ENCODE results near the gene RNF20. TPM values are rescaled to one million over a fixed set of nuclear protein-coding genes. Genes with fewer than 3 reads are reported as not detected.

Gene RNF20
- total RNA-seq, 1 donor from 2014 or later = 37.0 TPM

DNA sequence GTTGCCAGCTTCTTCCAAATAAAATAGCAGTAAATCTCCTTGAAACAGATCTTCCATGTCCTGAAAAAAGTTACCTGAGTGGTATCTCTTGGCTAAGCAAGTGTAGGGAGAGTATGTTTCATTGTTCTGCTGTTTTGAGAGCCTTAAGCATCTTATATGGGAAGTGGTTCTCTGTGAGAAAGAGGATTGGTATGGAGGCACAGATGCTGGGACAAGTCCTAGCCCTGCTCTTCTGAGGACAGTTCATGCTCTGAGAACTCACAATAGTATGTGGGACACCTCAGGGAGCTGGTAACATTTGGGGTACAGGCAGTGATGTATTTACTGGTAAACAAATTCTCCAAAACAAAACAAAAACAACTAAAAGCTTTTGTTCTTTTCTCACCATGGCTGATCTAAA, 59.1 kb downstream of the RNF20 start:
- H3K36me3 Mint-ChIP-seq = no peaks in the 10 kb centered on the region
- no peaks in the 10 kb centered on the region for H4K20me1 ChIP-seq (ENCODE audit: low read depth)
- H3K4me1 ChIP-seq = peaks cover 4% of the 10 kb centered on the region
- no peak overlapping the region for H3K9ac ChIP-seq
- no peaks in the 10 kb centered on the region for H3K36me3 ChIP-seq
- H3K4me2 ChIP-seq = no peak overlapping the region
- no peak overlapping the region for H3K27ac Mint-ChIP-seq
- H3K9me3 ChIP-seq (ENCODE audit: low read depth) = no peaks in the 10 kb centered on the region
- H3K9me3 Mint-ChIP-seq = peaks cover 2% of the 10 kb centered on the region
- no peak for TF ChIP-seq EZH2 (IDR thresholded peaks at IDR 0.05)
- TF ChIP-seq, protein P1, sequence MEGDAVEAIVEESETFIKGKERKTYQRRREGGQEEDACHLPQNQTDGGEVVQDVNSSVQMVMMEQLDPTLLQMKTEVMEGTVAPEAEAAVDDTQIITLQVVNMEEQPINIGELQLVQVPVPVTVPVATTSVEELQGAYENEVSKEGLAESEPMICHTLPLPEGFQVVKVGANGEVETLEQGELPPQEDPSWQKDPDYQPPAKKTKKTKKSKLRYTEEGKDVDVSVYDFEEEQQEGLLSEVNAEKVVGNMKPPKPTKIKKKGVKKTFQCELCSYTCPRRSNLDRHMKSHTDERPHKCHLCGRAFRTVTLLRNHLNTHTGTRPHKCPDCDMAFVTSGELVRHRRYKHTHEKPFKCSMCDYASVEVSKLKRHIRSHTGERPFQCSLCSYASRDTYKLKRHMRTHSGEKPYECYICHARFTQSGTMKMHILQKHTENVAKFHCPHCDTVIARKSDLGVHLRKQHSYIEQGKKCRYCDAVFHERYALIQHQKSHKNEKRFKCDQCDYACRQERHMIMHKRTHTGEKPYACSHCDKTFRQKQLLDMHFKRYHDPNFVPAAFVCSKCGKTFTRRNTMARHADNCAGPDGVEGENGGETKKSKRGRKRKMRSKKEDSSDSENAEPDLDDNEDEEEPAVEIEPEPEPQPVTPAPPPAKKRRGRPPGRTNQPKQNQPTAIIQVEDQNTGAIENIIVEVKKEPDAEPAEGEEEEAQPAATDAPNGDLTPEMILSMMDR (IDR thresholded peaks at IDR 0.05) = no peak
- no peak for TF ChIP-seq EZH2phosphoT487 (IDR thresholded peaks at IDR 0.05)
- H3K4me1 Mint-ChIP-seq = no peaks in the 10 kb centered on the region
- no peaks in the 10 kb centered on the region for H3K79me2 ChIP-seq (ENCODE audit: low read depth)
- H2AFZ ChIP-seq (replicated peaks) = no peak overlapping the region
- no peak for DNase-seq (ENCODE audit: low spot score)
- no peak overlapping the region for H3K4me3 ChIP-seq
- no peak overlapping the region for H3K4me3 Mint-ChIP-seq
- peaks cover 2% of the 10 kb centered on the region for H3K27me3 Mint-ChIP-seq (ENCODE audit: insufficient read depth, low read depth)
- H3K27ac ChIP-seq = no peak overlapping the region
- no peaks in the 10 kb centered on the region for H3F3A ChIP-seq (ENCODE audit: low read depth)
- H3K27me3 ChIP-seq = no peaks in the 10 kb centered on the region

DNA sequence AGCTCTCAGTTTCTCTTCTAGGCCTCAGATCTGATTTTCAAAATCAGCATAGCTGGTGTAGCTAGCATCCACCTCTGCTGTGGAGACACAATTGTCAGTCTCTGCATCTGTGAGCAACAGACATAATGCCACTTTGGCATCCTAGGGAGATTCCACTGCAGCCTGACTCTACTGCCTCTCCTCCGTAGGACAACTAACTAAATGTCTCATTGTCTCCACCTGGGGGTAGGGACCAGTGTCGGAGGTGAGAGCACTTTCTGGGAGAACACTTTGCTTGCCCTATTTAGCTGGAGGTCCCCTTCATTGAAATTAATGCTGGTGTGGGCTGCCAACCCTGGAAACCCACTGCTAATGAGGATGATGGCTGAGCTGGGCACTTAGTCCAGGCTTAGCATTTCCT, 59.7 kb downstream of the RNF20 start:
- no peak overlapping the region for H3K4me3 ChIP-seq
- H3K79me2 ChIP-seq (ENCODE audit: low read depth) = no peaks in the 10 kb centered on the region
- H3K4me1 ChIP-seq = peaks cover 4% of the 10 kb centered on the region
- no peaks in the 10 kb centered on the region for H3K9me3 ChIP-seq (ENCODE audit: low read depth)
- H3K27ac ChIP-seq = no peak overlapping the region
- Mint-ChIP-seq H3K27me3 (ENCODE audit: insufficient read depth, low read depth) (peaks cover 2% of the 10 kb centered on the region), H3K4me3 (no peak overlapping the region), H3K9me3 (peaks cover 2% of the 10 kb centered on the region), H3K4me1 (no peaks in the 10 kb centered on the region), H3K36me3 (no peaks in the 10 kb centered on the region), H3K27ac (no peak overlapping the region)
- H3K36me3 ChIP-seq = no peaks in the 10 kb centered on the region
- no peaks in the 10 kb centered on the region for H3F3A ChIP-seq (ENCODE audit: low read depth)
- DNase-seq (ENCODE audit: low spot score) = no peak
- H3K4me2 ChIP-seq = no peak overlapping the region
- no peaks in the 10 kb centered on the region for H3K27me3 ChIP-seq
- no peak overlapping the region for H3K9ac ChIP-seq
- TF ChIP-seq EZH2 (IDR thresholded peaks at IDR 0.05) = no peak
- TF ChIP-seq, protein P1 (IDR thresholded peaks at IDR 0.05) = no peak
- no peak for TF ChIP-seq EZH2phosphoT487 (IDR thresholded peaks at IDR 0.05)
- H4K20me1 ChIP-seq (ENCODE audit: low read depth) = no peaks in the 10 kb centered on the region
- no peak overlapping the region for H2AFZ ChIP-seq (replicated peaks)

DNA sequence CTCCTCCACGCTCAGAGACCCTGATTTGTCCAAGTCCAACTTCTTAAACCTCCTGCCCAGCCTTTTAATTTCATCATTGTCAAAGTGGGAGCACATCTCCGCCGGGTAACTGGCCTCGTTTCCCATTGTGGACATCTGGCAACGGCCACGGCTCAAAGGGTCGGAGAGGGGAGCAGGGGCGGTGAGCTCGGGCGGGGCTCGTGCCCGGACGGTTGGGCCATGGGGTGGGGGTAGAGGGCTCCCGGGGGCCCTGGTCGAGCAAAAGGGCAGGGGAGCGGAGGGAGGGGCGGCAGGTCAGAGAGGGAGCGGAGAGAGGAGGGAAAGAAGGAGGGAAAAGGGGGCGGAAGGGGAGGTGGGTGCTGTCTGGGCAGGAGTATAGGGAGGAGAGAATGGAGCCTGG, 61.1 kb downstream of the RNF20 start, which contains the start of gene PPP3R2:
PPP3R2 (minus strand) TSS at position 174 of the 400 bp plus-strand sequence; CDS start at position 126, 48 bp downstream.
- Histone ChIP-seq H3K4me2 (no peak within 1 kb of the TSS), H3K27me3 (no peaks in the 10 kb centered on the region), H4K20me1 (ENCODE audit: low read depth) (no peaks in the 10 kb centered on the region), H3F3A (ENCODE audit: low read depth) (no peaks in the 10 kb centered on the region), H3K4me1 (peaks cover 4% of the 10 kb centered on the region), H3K4me3 (no peak within 1 kb of the TSS), H2AFZ (replicated peaks) (no peak within 1 kb of the TSS), H3K79me2 (ENCODE audit: low read depth) (no peaks in the 10 kb centered on the region), H3K27ac (no peak within 1 kb of the TSS), H3K36me3 (no peaks in the 10 kb centered on the region), H3K9me3 (ENCODE audit: low read depth) (no peaks in the 10 kb centered on the region), H3K9ac (no peak within 1 kb of the TSS)
- no peak for DNase-seq (ENCODE audit: low spot score)
- Mint-ChIP-seq H3K27ac (no peak within 1 kb of the TSS), H3K4me3 (no peak within 1 kb of the TSS), H3K9me3 (peaks cover 2% of the 10 kb centered on the region), H3K4me1 (no peaks in the 10 kb centered on the region), H3K36me3 (no peaks in the 10 kb centered on the region), H3K27me3 (ENCODE audit: insufficient read depth, low read depth) (peaks cover 2% of the 10 kb centered on the region)
- TF ChIP-seq, protein P1 (IDR thresholded peaks at IDR 0.05) = no peak
- TF ChIP-seq EZH2phosphoT487 (IDR thresholded peaks at IDR 0.05) (no peak), EZH2 (IDR thresholded peaks at IDR 0.05) (no peak)

Measured in neural progenitor cell (in vitro differentiated cells).